GM19025 (cell line): ENCODE data around the gene HRK.
"Not testable (repeated sequence)": the region's sequence is repeated elsewhere in the genome, so short reads cannot be mapped to it uniquely, and the experiment has no call there.

ENCODE experiments used
- ATAC-seq: cut with Tn5 transposase; IDR thresholded peaks from one replicate; pipeline ENCODE4 v1.9.1; 2021; ENCODE audit warnings: mild to moderate bottlenecking, low read depth, moderate library complexity; ENCODE audit not compliant: unreplicated experiment

HRK gene

GRCh38 chr12:116827432-116827831, 53.8 kb downstream of the HRK start:
- no peak for ATAC-seq

GRCh38 chr12:116821291-116821690, 60.0 kb downstream of the HRK start:
- no peak for ATAC-seq

GRCh38 chr12:116820064-116820656, 61.1 kb downstream of the HRK start:
- ATAC-seq = no peak

- ATAC-seq = peak; percentile 96
Measured at GRCh38 chr12:116818948-116819832, 62.1 kb downstream of the HRK start.

GRCh38 chr12:116818341-116818856, 62.8 kb downstream of the HRK start:
- no peak for ATAC-seq

GRCh38 chr12:116814766-116815165, 66.5 kb downstream of the HRK start:
- not testable (repeated sequence) for ATAC-seq

GRCh38 chr12:116813271-116814041, 67.8 kb downstream of the HRK start:
- no peak for ATAC-seq

- ATAC-seq = no peak
Measured at GRCh38 chr12:116812238-116812637, 69.0 kb downstream of the HRK start.

GRCh38 chr12:116808113-116809105, 72.8 kb downstream of the HRK start:
- no peak for ATAC-seq

GRCh38 chr12:116807546-116807945, 73.7 kb downstream of the HRK start:
- ATAC-seq = no peak

GRCh38 chr12:116806845-116807440, 74.3 kb downstream of the HRK start:
- no peak for ATAC-seq
